ENCODE results near the gene GABRB1. TPM values are rescaled to one million over a fixed set of nuclear protein-coding genes. Genes with fewer than 3 reads are reported as not detected.

The GABRB1 gene
- total RNA-seq, 2 donors from 2014 or later: not detected

GRCh38 chr4:47215759-47216158 lies 184.4 kb downstream of the GABRB1 start:
- intact Hi-C loops (cut with DNase I): no loop called here
- WGBS: 24% methylated on average over 1 of the region's 1 CpG
- TF ChIP-seq POLR2AphosphoS5 (IDR thresholded peaks at IDR 0.05) (no peak), POLR2A (IDR thresholded peaks at IDR 0.05) (no peak), CTCF (IDR thresholded peaks at IDR 0.05) (no peak)
- no peaks in the 10 kb centered on the region for H3K36me3 ChIP-seq
- no peaks in the 10 kb centered on the region for H3K27me3 ChIP-seq (replicated peaks; ENCODE audit: insufficient read depth)
- H3K9me3 ChIP-seq: no peaks in the 10 kb centered on the region
- H3K4me1 ChIP-seq (replicated peaks): no peaks in the 10 kb centered on the region
- H3K4me3 ChIP-seq: no peak overlapping the region
- DNase-seq (ENCODE audit: low spot score): no peak
- H3K27ac ChIP-seq: no peak overlapping the region

GRCh38 chr4:47217291-47217690 lies 185.9 kb downstream of the GABRB1 start:
- intact Hi-C loops (cut with DNase I): no loop called here
- Histone ChIP-seq H3K36me3 (no peaks in the 10 kb centered on the region), H3K4me1 (replicated peaks) (no peaks in the 10 kb centered on the region), H3K27ac (no peak overlapping the region), H3K4me3 (no peak overlapping the region), H3K27me3 (replicated peaks; ENCODE audit: insufficient read depth) (no peaks in the 10 kb centered on the region), H3K9me3 (no peaks in the 10 kb centered on the region)
- no peak for DNase-seq (ENCODE audit: low spot score)
- TF ChIP-seq POLR2AphosphoS5 (IDR thresholded peaks at IDR 0.05) (no peak), POLR2A (IDR thresholded peaks at IDR 0.05) (no peak), CTCF (IDR thresholded peaks at IDR 0.05) (no peak)
- WGBS: 77% methylated on average over 1 of the region's 1 CpG

GRCh38 chr4:47217884-47218283 lies 186.5 kb downstream of the GABRB1 start:
- intact Hi-C loops (cut with DNase I): no loop called here
- 63% methylated on average over 1 of the region's 1 CpG for WGBS
- TF ChIP-seq POLR2AphosphoS5 (IDR thresholded peaks at IDR 0.05) (no peak), POLR2A (IDR thresholded peaks at IDR 0.05) (no peak), CTCF (IDR thresholded peaks at IDR 0.05) (no peak)
- H3K27me3 ChIP-seq (replicated peaks; ENCODE audit: insufficient read depth): no peaks in the 10 kb centered on the region
- no peak overlapping the region for H3K4me3 ChIP-seq
- H3K4me1 ChIP-seq (replicated peaks): no peaks in the 10 kb centered on the region
- H3K27ac ChIP-seq: no peak overlapping the region
- H3K9me3 ChIP-seq: no peaks in the 10 kb centered on the region
- no peaks in the 10 kb centered on the region for H3K36me3 ChIP-seq
- no peak for DNase-seq (ENCODE audit: low spot score)

- H3K9me3 ChIP-seq: no peaks in the 10 kb centered on the region
- intact Hi-C loops (cut with DNase I): no loop called here
- H3K27me3 ChIP-seq (replicated peaks; ENCODE audit: insufficient read depth): no peaks in the 10 kb centered on the region
- H3K4me3 ChIP-seq: no peak overlapping the region
- no peak overlapping the region for H3K27ac ChIP-seq
- no peak for DNase-seq (ENCODE audit: low spot score)
- H3K4me1 ChIP-seq (replicated peaks): no peaks in the 10 kb centered on the region
- WGBS: 82% methylated on average over 1 of the region's 1 CpG
- H3K36me3 ChIP-seq: no peaks in the 10 kb centered on the region
- TF ChIP-seq POLR2A (IDR thresholded peaks at IDR 0.05) (no peak), CTCF (IDR thresholded peaks at IDR 0.05) (no peak), POLR2AphosphoS5 (IDR thresholded peaks at IDR 0.05) (no peak)
Observed at GRCh38 chr4:47218631-47219030, 187.3 kb downstream of the GABRB1 start.

- intact Hi-C loops (cut with DNase I): no loop called here
- H3K36me3 ChIP-seq: no peaks in the 10 kb centered on the region
- H3K9me3 ChIP-seq: no peaks in the 10 kb centered on the region
- H3K27me3 ChIP-seq (replicated peaks; ENCODE audit: insufficient read depth): no peaks in the 10 kb centered on the region
- no peak for TF ChIP-seq POLR2A (IDR thresholded peaks at IDR 0.05)
- no peak for TF ChIP-seq CTCF (IDR thresholded peaks at IDR 0.05)
- no peak for TF ChIP-seq POLR2AphosphoS5 (IDR thresholded peaks at IDR 0.05)
- no peaks in the 10 kb centered on the region for H3K4me1 ChIP-seq (replicated peaks)
- H3K27ac ChIP-seq: no peak overlapping the region
- no peak for DNase-seq (ENCODE audit: low spot score)
- no peak overlapping the region for H3K4me3 ChIP-seq
- WGBS: 71% methylated on average over 2 of the region's 2 CpGs
Observed at GRCh38 chr4:47219586-47219985, 188.2 kb downstream of the GABRB1 start.

Measured in prostate gland (tissue), 2 donors.